ENCODE measurements around the gene HVCN1. TPM values are rescaled to one million over a fixed set of nuclear protein-coding genes. Genes with fewer than 3 reads are reported as not detected.

HVCN1 gene
- total and polyA plus RNA-seq, 3 experiments from 2014 or later = 17.6 to 20.2 (median 18.5) TPM

GRCh38 chr12:110600254-110600653 lies 88.7 kb downstream of the HVCN1 start:
- H3K4me1 ChIP-seq (ENCODE audit: insufficient read depth, low read length) = no peaks in the 10 kb centered on the region
- DNase-seq = peak in 2 of 5 donors; percentile 33 to 51
- CTCF ChIA-PET = interaction anchor here (0.7 to 14.5 kb wide), 34 partner anchors 10 to 511 kb away, joined by 3 to 154 read pairs (median 4); partner anchors contain the start of genes ARPC3, FAM216A, GPN3 and TCTN1
- H3K27me3 Mint-ChIP-seq = no peaks in the 10 kb centered on the region
- H3K4me1 Mint-ChIP-seq = peaks cover 2 to 6% (median 5%) of the 10 kb centered on the region in 3 donors
- no peak overlapping the region for H3K4me3 Mint-ChIP-seq
- H3K27ac Mint-ChIP-seq = peak overlapping the region in 1 of 8 donors; percentile 1
- H3K36me3 ChIP-seq (ENCODE audit: insufficient read depth, low read length) = no peaks in the 10 kb centered on the region
- H3K4me3 ChIP-seq (ENCODE audit: low read length) = no peak overlapping the region
- no peaks in the 10 kb centered on the region for H3K9me3 Mint-ChIP-seq
- H3K27ac ChIP-seq (ENCODE audit: low read depth, low read length) = no peak overlapping the region
- H3K27me3 ChIP-seq (ENCODE audit: insufficient read depth, low read length, poor library complexity, severe bottlenecking) = no peaks in the 10 kb centered on the region
- no peaks in the 10 kb centered on the region for H3K36me3 Mint-ChIP-seq
- no peaks in the 10 kb centered on the region for H3K9me3 ChIP-seq (ENCODE audit: low read length)
- POLR2A ChIA-PET = interaction anchor here (0.6 to 3.6 kb wide), 5 partner anchors 15 to 150 kb away, joined by 3 to 27 read pairs (median 4); partner anchors contain the start of genes ARPC3 and GPN3

GRCh38 chr12:110599334-110599733 lies 89.6 kb downstream of the HVCN1 start:
- DNase-seq = no peak
- no peaks in the 10 kb centered on the region for H3K36me3 ChIP-seq (ENCODE audit: insufficient read depth, low read length)
- H3K27me3 ChIP-seq (ENCODE audit: insufficient read depth, low read length, poor library complexity, severe bottlenecking) = no peaks in the 10 kb centered on the region
- no peak overlapping the region for H3K27ac ChIP-seq (ENCODE audit: low read depth, low read length)
- Mint-ChIP-seq H3K4me3 (no peak overlapping the region), H3K27ac (peak overlapping the region in 1 of 8 donors; percentile 33), H3K36me3 (no peaks in the 10 kb centered on the region), H3K4me1 (peaks cover 0 to 6% (median 5%) of the 10 kb centered on the region in 3 donors), H3K27me3 (no peaks in the 10 kb centered on the region), H3K9me3 (no peaks in the 10 kb centered on the region)
- no peaks in the 10 kb centered on the region for H3K9me3 ChIP-seq (ENCODE audit: low read length)
- no peaks in the 10 kb centered on the region for H3K4me1 ChIP-seq (ENCODE audit: insufficient read depth, low read length)
- ChIA-PET CTCF (interaction anchor here (0.9 to 14.5 kb wide), 15 partner anchors 12 to 168 kb away, joined by 3 to 154 read pairs (median 9); partner anchors contain the start of genes ARPC3, FAM216A and GPN3), POLR2A (interaction anchor here (0.6 kb wide), 2 partner anchors 103 to 112 kb away, joined by 4 to 8 read pairs; no protein-coding TSS in a partner anchor)
- H3K4me3 ChIP-seq (ENCODE audit: low read length) = no peak overlapping the region

Other genes with a start within 250 kb of the HVCN1 start
- 100 to 1,000 TPM; 266 to 293 TPM for gene ARPC3, start 238.8 kb downstream of the HVCN1 start, total RNA-seq
- 800 TPM for gene ARPC3, start 238.8 kb downstream of the HVCN1 start, polyA plus RNA-seq
- gene GPN3, start 220.9 kb downstream of the HVCN1 start, total RNA-seq = 10 to 100 TPM; 59.4 TPM
- gene GPN3, start 220.9 kb downstream of the HVCN1 start, polyA plus RNA-seq = 33.9 TPM
- gene FAM216A, start 220.3 kb downstream of the HVCN1 start, total RNA-seq = 10 to 100 TPM; 43.2 to 44.0 TPM
- 9.8 TPM for gene FAM216A, start 220.3 kb downstream of the HVCN1 start, polyA plus RNA-seq
- 10 to 100 TPM; 86.4 to 88.3 TPM for gene VPS29, start 187.0 kb downstream of the HVCN1 start, total RNA-seq
- gene VPS29, start 187.0 kb downstream of the HVCN1 start, polyA plus RNA-seq = 150 TPM
- gene RAD9B, start 186.8 kb downstream of the HVCN1 start, total RNA-seq = 1 to 10 TPM in 1 of 2 experiments, under 1 TPM in 1; 0.74 to 1.9 TPM
- 0.52 TPM for gene RAD9B, start 186.8 kb downstream of the HVCN1 start, polyA plus RNA-seq
- 10 to 100 TPM; 52.0 TPM for gene PPTC7, start 105.8 kb downstream of the HVCN1 start, total RNA-seq
- gene PPTC7, start 105.8 kb downstream of the HVCN1 start, polyA plus RNA-seq = 11.7 TPM
- gene TCTN1, start 75.0 kb downstream of the HVCN1 start, total RNA-seq = 10 to 100 TPM in 1 of 2 experiments, 1 to 10 TPM in 1; 9.8 to 11.1 TPM
- 4.6 TPM for gene TCTN1, start 75.0 kb downstream of the HVCN1 start, polyA plus RNA-seq
- gene PPP1CC, start 53.8 kb upstream of the HVCN1 start, total RNA-seq = 100 to 1,000 TPM; 242 to 249 TPM
- 130 TPM for gene PPP1CC, start 53.8 kb upstream of the HVCN1 start, polyA plus RNA-seq
- not detected for gene CCDC63, start 157.9 kb upstream of the HVCN1 start, total RNA-seq
- not detected for gene CCDC63, start 157.9 kb upstream of the HVCN1 start, polyA plus RNA-seq
- gene MYL2, start 231.5 kb upstream of the HVCN1 start, total RNA-seq = not detected
- gene MYL2, start 231.5 kb upstream of the HVCN1 start, polyA plus RNA-seq = not detected

Data from CD8-positive, alpha-beta memory T cell (primary cell).